ENCODE data around the gene HOXA10.

The HOXA10 gene

GRCh38 chr7:27125986-27126394, 48.1 kb downstream of the HOXA10 start:
- H3K4me3 ChIP-seq (ENCODE audit: control insufficient read depth, low read depth, low read length): no peak overlapping the region
- no peak for TF ChIP-seq CTCF (IDR thresholded peaks at IDR 0.05; ENCODE audit: control insufficient read depth, insufficient read depth, low read depth, low read length, missing control alignments)
- DNase-seq (ENCODE audit: low read depth): no peak

- DNase-seq (ENCODE audit: low read depth): no peak
- H3K4me3 ChIP-seq (ENCODE audit: control insufficient read depth, low read depth, low read length): no peak overlapping the region
- TF ChIP-seq CTCF (IDR thresholded peaks at IDR 0.05; ENCODE audit: control insufficient read depth, insufficient read depth, low read depth, low read length, missing control alignments): no peak
Observed at GRCh38 chr7:27124902-27125689, 49.0 kb downstream of the HOXA10 start.

GRCh38 chr7:27124096-27124901, 49.8 kb downstream of the HOXA10 start:
- DNase-seq (ENCODE audit: low read depth): no peak
- no peak for TF ChIP-seq CTCF (IDR thresholded peaks at IDR 0.05; ENCODE audit: control insufficient read depth, insufficient read depth, low read depth, low read length, missing control alignments)
- no peak overlapping the region for H3K4me3 ChIP-seq (ENCODE audit: control insufficient read depth, low read depth, low read length)

- DNase-seq (ENCODE audit: low read depth): no peak
- no peak for TF ChIP-seq CTCF (IDR thresholded peaks at IDR 0.05; ENCODE audit: control insufficient read depth, insufficient read depth, low read depth, low read length, missing control alignments)
- H3K4me3 ChIP-seq (ENCODE audit: control insufficient read depth, low read depth, low read length): no peak overlapping the region
Observed at GRCh38 chr7:27123477-27124053, 50.6 kb downstream of the HOXA10 start.

GRCh38 chr7:27123007-27123476, 51.1 kb downstream of the HOXA10 start:
- no peak overlapping the region for H3K4me3 ChIP-seq (ENCODE audit: control insufficient read depth, low read depth, low read length)
- no peak for DNase-seq (ENCODE audit: low read depth)
- no peak for TF ChIP-seq CTCF (IDR thresholded peaks at IDR 0.05; ENCODE audit: control insufficient read depth, insufficient read depth, low read depth, low read length, missing control alignments)

- H3K4me3 ChIP-seq (ENCODE audit: control insufficient read depth, low read depth, low read length): no peak overlapping the region
Observed at GRCh38 chr7:27122077-27122910, 51.8 kb downstream of the HOXA10 start.

More at GRCh38 chr7:27122077-27122910, 51.8 kb downstream of the HOXA10 start:
- DNase-seq (ENCODE audit: low read depth): no peak
- no peak for TF ChIP-seq CTCF (IDR thresholded peaks at IDR 0.05; ENCODE audit: control insufficient read depth, insufficient read depth, low read depth, low read length, missing control alignments)

Data from AG09309 (cell line).